ENCODE data around the gene CGN. TPM values are rescaled to one million over a fixed set of nuclear protein-coding genes. Genes with fewer than 3 reads are reported as not detected.
A peak's percentile ranks its signal among the peaks of the same experiment; 100 is the strongest.

CGN gene
- total and polyA plus RNA-seq, 2 of the 13 experiments (the other 11 are each of a cell fraction or from before 2014, with no cell fraction given) = 0.75 to 0.81 TPM

DNA sequence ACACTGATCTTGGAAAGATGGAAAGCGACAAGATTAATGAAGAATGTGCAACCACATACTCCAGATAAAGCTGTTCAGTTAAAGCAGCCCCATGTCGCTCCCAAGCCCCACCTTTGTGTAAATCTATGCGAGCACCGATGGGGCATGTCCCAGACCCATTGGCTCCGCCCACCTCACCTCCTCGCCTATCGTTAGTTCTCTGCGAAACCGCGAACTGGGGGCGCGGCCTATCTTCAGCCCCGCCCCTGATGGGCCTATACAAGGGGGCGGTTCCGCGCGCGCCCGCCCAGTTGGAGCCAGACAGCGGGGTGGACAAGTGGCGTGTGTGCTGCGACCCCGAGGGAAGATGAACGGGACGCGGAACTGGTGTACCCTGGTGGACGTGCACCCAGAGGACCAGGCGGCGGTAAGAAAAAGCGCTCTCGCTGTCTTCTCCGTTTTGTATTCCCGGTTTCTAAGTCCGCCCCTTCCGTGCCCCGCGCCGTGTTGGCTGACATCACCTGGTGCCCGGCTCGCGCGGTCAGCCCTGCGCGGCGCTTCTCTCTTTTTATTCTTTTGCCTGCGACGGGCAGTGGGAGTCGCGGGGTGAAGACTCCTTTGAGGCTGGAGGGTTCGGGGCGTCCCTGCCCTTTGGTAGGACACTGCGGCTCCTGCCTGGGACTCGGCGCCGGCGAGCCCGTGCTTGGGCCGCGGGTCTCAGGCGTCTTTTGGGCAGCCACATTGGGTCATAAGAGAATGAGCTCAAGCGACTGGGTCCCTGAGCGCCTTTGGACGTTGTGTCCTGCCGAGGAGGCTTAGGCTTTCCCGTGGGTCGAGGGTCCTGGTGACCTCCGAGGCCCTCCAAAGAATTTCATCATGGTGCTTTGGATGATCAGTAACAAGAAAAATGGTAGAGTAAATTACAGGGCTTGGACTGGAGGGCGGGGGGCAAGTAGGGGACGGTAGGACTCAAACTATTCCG, 29.1 kb downstream of the CGN start, which contains the start of gene TUFT1 (continued):
- no peak for TF ChIP-seq CREB1 (IDR thresholded peaks at IDR 0.05)
- 0 out of 2 replicates have a peak, but pooled peaks have one; percentile 16 for TF ChIP-seq CREB1 (CRISPR knock-in tag; IDR thresholded peaks at IDR 0.05)
- no peak for TF ChIP-seq KAT7 (CRISPR knock-in tag; IDR thresholded peaks at IDR 0.05; ENCODE audit: borderline replicate concordance)
- TF ChIP-seq ARNT2 (CRISPR knock-in tag; IDR thresholded peaks at IDR 0.05; ENCODE audit: low read depth) = 0 out of 2 replicates have a peak, but pooled peaks have one; percentile 50
- TF ChIP-seq, protein P1, sequence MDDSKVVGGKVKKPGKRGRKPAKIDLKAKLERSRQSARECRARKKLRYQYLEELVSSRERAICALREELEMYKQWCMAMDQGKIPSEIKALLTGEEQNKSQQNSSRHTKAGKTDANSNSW (CRISPR knock-in tag; IDR thresholded peaks at IDR 0.05; ENCODE audit: borderline replicate concordance) = no peak; the same call in 1 of the 2 replicates
- TF ChIP-seq, protein P2, sequence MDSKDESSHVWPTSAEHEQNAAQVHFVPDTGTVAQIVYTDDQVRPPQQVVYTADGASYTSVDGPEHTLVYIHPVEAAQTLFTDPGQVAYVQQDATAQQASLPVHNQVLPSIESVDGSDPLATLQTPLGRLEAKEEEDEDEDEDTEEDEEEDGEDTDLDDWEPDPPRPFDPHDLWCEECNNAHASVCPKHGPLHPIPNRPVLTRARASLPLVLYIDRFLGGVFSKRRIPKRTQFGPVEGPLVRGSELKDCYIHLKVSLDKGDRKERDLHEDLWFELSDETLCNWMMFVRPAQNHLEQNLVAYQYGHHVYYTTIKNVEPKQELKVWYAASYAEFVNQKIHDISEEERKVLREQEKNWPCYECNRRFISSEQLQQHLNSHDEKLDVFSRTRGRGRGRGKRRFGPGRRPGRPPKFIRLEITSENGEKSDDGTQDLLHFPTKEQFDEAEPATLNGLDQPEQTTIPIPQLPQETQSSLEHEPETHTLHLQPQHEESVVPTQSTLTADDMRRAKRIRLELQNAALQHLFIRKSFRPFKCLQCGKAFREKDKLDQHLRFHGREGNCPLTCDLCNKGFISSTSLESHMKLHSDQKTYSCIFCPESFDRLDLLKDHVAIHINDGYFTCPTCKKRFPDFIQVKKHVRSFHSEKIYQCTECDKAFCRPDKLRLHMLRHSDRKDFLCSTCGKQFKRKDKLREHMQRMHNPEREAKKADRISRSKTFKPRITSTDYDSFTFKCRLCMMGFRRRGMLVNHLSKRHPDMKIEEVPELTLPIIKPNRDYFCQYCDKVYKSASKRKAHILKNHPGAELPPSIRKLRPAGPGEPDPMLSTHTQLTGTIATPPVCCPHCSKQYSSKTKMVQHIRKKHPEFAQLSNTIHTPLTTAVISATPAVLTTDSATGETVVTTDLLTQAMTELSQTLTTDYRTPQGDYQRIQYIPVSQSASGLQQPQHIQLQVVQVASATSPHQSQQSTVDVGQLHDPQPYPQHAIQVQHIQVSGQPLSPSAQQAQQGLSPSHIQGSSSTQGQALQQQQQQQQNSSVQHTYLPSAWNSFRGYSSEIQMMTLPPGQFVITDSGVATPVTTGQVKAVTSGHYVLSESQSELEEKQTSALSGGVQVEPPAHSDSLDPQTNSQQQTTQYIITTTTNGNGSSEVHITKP (CRISPR knock-in tag; IDR thresholded peaks at IDR 0.05; ENCODE audit: low read depth) = no peak; the same call in 1 of the 2 replicates
- TF ChIP-seq DMAP1 (CRISPR knock-in tag; IDR thresholded peaks at IDR 0.05) = no peak; the same call in 1 of the 2 replicates
- no peak for TF ChIP-seq MYNN (CRISPR knock-in tag; IDR thresholded peaks at IDR 0.05; ENCODE audit: low read depth)
- TF ChIP-seq DNMT1 (CRISPR knock-in tag; IDR thresholded peaks at IDR 0.05) = no peak
- no peak for TF ChIP-seq TOPORS (CRISPR knock-in tag; IDR thresholded peaks at IDR 0.05)
- TF ChIP-seq PITX1 (CRISPR knock-in tag; IDR thresholded peaks at IDR 0.05) = peak; percentile 58; the same call in 1 of the 2 replicates
- TF ChIP-seq NONO (IDR thresholded peaks at IDR 0.05) = no peak
- peak; percentile 69 for TF ChIP-seq NONO (CRISPR knock-in tag; conservative IDR thresholded peaks at IDR 0.05)
- peak; percentile 68; the same call in 1 of the 2 replicates for TF ChIP-seq HOXA5 (CRISPR knock-in tag; IDR thresholded peaks at IDR 0.05)
- 0 out of 2 replicates have a peak, but pooled peaks have one; percentile 34 for TF ChIP-seq RFXANK (CRISPR knock-in tag; IDR thresholded peaks at IDR 0.05)
- no peak for TF ChIP-seq KLF13 (CRISPR knock-in tag; IDR thresholded peaks at IDR 0.05)
- TF ChIP-seq, protein P3, sequence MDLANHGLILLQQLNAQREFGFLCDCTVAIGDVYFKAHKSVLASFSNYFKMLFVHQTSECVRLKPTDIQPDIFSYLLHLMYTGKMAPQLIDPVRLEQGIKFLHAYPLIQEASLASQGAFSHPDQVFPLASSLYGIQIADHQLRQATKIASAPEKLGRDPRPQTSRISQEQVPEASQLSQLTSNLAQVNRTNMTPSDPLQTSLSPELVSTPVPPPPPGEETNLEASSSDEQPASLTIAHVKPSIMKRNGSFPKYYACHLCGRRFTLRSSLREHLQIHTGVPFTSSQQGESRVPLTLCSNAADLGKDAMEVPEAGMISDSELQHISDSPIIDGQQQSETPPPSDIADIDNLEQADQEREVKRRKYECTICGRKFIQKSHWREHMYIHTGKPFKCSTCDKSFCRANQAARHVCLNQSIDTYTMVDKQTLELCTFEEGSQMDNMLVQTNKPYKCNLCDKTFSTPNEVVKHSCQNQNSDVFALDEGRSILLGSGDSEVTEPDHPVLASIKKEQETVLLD (CRISPR knock-in tag; IDR thresholded peaks at IDR 0.05; ENCODE audit: low read depth) = peak; percentile 29; the same call in 1 of the 2 replicates
- TF ChIP-seq KLF6 (CRISPR knock-in tag; IDR thresholded peaks at IDR 0.05) = 0 out of 2 replicates have a peak, but pooled peaks have one; percentile 26
- TF ChIP-seq GATAD1 (CRISPR knock-in tag; IDR thresholded peaks at IDR 0.05) = peak; percentile 39
- TF ChIP-seq, protein P4, sequence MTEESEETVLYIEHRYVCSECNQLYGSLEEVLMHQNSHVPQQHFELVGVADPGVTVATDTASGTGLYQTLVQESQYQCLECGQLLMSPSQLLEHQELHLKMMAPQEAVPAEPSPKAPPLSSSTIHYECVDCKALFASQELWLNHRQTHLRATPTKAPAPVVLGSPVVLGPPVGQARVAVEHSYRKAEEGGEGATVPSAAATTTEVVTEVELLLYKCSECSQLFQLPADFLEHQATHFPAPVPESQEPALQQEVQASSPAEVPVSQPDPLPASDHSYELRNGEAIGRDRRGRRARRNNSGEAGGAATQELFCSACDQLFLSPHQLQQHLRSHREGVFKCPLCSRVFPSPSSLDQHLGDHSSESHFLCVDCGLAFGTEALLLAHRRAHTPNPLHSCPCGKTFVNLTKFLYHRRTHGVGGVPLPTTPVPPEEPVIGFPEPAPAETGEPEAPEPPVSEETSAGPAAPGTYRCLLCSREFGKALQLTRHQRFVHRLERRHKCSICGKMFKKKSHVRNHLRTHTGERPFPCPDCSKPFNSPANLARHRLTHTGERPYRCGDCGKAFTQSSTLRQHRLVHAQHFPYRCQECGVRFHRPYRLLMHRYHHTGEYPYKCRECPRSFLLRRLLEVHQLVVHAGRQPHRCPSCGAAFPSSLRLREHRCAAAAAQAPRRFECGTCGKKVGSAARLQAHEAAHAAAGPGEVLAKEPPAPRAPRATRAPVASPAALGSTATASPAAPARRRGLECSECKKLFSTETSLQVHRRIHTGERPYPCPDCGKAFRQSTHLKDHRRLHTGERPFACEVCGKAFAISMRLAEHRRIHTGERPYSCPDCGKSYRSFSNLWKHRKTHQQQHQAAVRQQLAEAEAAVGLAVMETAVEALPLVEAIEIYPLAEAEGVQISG (CRISPR knock-in tag; IDR thresholded peaks at IDR 0.05) = peak; percentile 58; the same call in 1 of the 2 replicates
- 0 out of 2 replicates have a peak, but pooled peaks have one; percentile 46 for TF ChIP-seq ZNF335 (CRISPR knock-in tag; IDR thresholded peaks at IDR 0.05)
- TF ChIP-seq RFX5 (IDR thresholded peaks at IDR 0.05; ENCODE audit: low read depth, low read length) = 0 out of 2 replicates have a peak, but pooled peaks have one; percentile 22
- peak; percentile 74; the same call in 1 of the 2 replicates for TF ChIP-seq ZNF792 (CRISPR knock-in tag; IDR thresholded peaks at IDR 0.05)
